ENCODE data around the gene GPC6. TPM values are rescaled to one million over a fixed set of nuclear protein-coding genes. Genes with fewer than 3 reads are reported as not detected.

The GPC6 gene
- total RNA-seq, 1 donor: 77.8 TPM

DNA sequence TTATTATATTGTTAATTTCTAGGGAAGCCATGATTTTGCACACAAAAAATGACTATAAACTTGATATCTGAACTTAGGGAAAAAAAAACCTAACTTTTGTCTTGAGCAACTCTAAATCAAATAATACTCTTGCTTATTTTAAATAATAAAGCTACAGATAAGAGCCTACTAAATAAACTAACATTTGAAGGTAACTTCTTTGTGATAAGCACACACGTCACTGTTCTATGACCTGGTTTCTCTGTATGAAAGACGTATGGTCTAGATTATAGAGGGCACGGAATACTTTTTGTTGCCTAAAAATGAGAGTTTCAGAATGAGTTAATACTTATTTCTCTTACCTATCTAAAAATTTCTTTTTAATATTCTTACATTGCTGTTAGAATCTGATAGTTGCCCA, 649.6 kb downstream of the GPC6 start:
- Histone ChIP-seq H3K79me2 (ENCODE audit: insufficient read depth, low read length) (no peaks in the 10 kb centered on the region), H3K4me1 (ENCODE audit: insufficient read depth, low read length) (peaks cover 4% of the 10 kb centered on the region), H3K4me3 (ENCODE audit: insufficient read depth, low read length) (no peak overlapping the region), H2AFZ (ENCODE audit: low read length) (no peak overlapping the region), H3K27ac (ENCODE audit: low read depth, low read length) (no peak overlapping the region), H3K4me2 (ENCODE audit: insufficient read depth, low read length) (no peak overlapping the region), H3K36me3 (ENCODE audit: insufficient read depth, low read length) (no peaks in the 10 kb centered on the region), H3K9me3 (ENCODE audit: low read depth, low read length) (no peaks in the 10 kb centered on the region), H3K27me3 (ENCODE audit: insufficient read depth, low read length) (no peaks in the 10 kb centered on the region), H4K20me1 (ENCODE audit: insufficient read depth, low read length) (no peaks in the 10 kb centered on the region)
- TF ChIP-seq, protein P1, sequence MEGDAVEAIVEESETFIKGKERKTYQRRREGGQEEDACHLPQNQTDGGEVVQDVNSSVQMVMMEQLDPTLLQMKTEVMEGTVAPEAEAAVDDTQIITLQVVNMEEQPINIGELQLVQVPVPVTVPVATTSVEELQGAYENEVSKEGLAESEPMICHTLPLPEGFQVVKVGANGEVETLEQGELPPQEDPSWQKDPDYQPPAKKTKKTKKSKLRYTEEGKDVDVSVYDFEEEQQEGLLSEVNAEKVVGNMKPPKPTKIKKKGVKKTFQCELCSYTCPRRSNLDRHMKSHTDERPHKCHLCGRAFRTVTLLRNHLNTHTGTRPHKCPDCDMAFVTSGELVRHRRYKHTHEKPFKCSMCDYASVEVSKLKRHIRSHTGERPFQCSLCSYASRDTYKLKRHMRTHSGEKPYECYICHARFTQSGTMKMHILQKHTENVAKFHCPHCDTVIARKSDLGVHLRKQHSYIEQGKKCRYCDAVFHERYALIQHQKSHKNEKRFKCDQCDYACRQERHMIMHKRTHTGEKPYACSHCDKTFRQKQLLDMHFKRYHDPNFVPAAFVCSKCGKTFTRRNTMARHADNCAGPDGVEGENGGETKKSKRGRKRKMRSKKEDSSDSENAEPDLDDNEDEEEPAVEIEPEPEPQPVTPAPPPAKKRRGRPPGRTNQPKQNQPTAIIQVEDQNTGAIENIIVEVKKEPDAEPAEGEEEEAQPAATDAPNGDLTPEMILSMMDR (IDR thresholded peaks at IDR 0.05; ENCODE audit: extremely low read depth, low read depth, low read length): no peak
- DNase-seq (ENCODE audit: insufficient read length, low spot score, missing footprints): no peak

DNA sequence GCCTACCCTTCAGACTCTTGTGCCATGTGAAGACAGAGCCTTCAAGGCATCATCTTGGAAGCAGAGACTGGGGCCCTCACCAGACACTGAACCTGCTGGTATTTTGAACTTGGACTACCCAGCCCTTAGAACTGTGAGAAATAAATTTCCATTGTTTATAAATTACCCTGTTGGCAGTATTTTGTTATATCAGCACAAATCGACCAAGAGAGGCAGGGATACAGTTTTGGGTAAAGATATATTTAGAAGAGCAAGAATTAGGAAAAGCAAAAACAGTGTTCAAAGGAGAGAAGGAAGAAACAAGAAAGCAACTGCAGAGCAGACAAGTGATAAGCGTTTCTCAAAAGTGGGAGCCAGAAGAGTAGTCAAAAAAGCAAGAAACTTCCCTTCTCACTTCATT, 652.1 kb downstream of the GPC6 start:
- Histone ChIP-seq H3K36me3 (ENCODE audit: insufficient read depth, low read length) (no peaks in the 10 kb centered on the region), H3K4me2 (ENCODE audit: insufficient read depth, low read length) (no peak overlapping the region), H2AFZ (ENCODE audit: low read length) (no peak overlapping the region), H3K79me2 (ENCODE audit: insufficient read depth, low read length) (no peaks in the 10 kb centered on the region), H3K27me3 (ENCODE audit: insufficient read depth, low read length) (no peaks in the 10 kb centered on the region), H3K27ac (ENCODE audit: low read depth, low read length) (no peak overlapping the region), H3K4me3 (ENCODE audit: insufficient read depth, low read length) (no peak overlapping the region), H4K20me1 (ENCODE audit: insufficient read depth, low read length) (no peaks in the 10 kb centered on the region), H3K4me1 (ENCODE audit: insufficient read depth, low read length) (peaks cover 4% of the 10 kb centered on the region), H3K9me3 (ENCODE audit: low read depth, low read length) (no peaks in the 10 kb centered on the region)
- no peak for DNase-seq (ENCODE audit: insufficient read length, low spot score, missing footprints)
- TF ChIP-seq, protein P1 (IDR thresholded peaks at IDR 0.05; ENCODE audit: extremely low read depth, low read depth, low read length): no peak

DNA sequence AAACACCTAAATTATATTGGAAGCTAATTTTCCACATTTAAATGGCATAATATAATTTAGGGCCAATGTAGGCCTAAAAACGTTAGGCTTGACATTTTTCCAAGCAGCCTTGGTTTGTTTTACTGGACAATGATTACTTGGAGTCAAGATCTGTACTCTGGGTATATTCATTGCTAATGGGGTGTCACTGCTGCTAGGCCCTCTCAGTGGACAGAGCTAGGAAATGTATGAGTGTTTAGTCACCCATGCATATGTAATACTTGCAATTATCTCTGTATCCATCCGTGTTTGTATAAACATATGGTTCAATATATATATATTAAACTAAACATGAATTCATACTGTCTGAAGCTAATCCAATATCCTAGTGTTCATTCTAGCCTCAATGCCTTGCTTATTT, 654.8 kb downstream of the GPC6 start:
- H3K27ac ChIP-seq (ENCODE audit: low read depth, low read length): no peak overlapping the region
- no peak overlapping the region for H2AFZ ChIP-seq (ENCODE audit: low read length)
- no peak overlapping the region for H3K4me2 ChIP-seq (ENCODE audit: insufficient read depth, low read length)
- no peaks in the 10 kb centered on the region for H3K27me3 ChIP-seq (ENCODE audit: insufficient read depth, low read length)
- H3K36me3 ChIP-seq (ENCODE audit: insufficient read depth, low read length): no peaks in the 10 kb centered on the region
- no peaks in the 10 kb centered on the region for H4K20me1 ChIP-seq (ENCODE audit: insufficient read depth, low read length)
- peak; percentile 21 for DNase-seq (ENCODE audit: insufficient read length, low spot score, missing footprints)
- TF ChIP-seq, protein P1 (IDR thresholded peaks at IDR 0.05; ENCODE audit: extremely low read depth, low read depth, low read length): no peak
- no peaks in the 10 kb centered on the region for H3K9me3 ChIP-seq (ENCODE audit: low read depth, low read length)
- H3K4me3 ChIP-seq (ENCODE audit: insufficient read depth, low read length): no peak overlapping the region
- no peaks in the 10 kb centered on the region for H3K79me2 ChIP-seq (ENCODE audit: insufficient read depth, low read length)
- H3K4me1 ChIP-seq (ENCODE audit: insufficient read depth, low read length): no peaks in the 10 kb centered on the region

DNA sequence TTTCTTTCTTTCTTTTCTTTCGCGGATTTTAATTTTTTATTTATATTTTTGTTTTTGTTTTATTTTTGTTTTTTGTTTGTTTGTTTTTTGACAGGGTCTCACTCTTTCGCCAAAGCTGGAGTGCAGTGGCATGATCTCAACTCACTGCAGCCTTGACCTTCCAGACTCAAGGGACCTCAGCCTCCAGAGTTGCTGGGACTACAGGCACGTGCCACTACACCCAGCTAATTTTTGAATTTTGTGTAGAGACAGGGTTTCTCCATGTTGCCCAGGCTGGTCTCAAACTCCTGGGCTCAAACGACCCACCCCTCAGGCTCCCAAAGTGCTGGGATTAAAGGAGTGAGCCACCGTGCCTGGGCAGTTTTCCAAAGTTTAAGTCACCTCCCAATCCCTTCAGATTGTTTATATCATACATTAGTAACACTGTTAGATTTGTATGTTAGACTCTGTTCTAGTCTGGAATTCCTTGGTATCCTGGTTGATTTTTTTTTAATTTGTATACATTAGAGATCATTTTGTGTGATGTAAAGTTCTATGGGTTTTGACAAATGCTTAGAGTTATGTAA, 655.6 kb downstream of the GPC6 start:
- Histone ChIP-seq H3K4me2 (ENCODE audit: insufficient read depth, low read length) (no peak overlapping the region), H3K36me3 (ENCODE audit: insufficient read depth, low read length) (no peaks in the 10 kb centered on the region), H2AFZ (ENCODE audit: low read length) (peak overlapping the region; percentile 20), H3K79me2 (ENCODE audit: insufficient read depth, low read length) (no peaks in the 10 kb centered on the region), H3K27me3 (ENCODE audit: insufficient read depth, low read length) (no peaks in the 10 kb centered on the region), H3K27ac (ENCODE audit: low read depth, low read length) (no peak overlapping the region), H3K4me1 (ENCODE audit: insufficient read depth, low read length) (no peaks in the 10 kb centered on the region), H4K20me1 (ENCODE audit: insufficient read depth, low read length) (no peaks in the 10 kb centered on the region), H3K4me3 (ENCODE audit: insufficient read depth, low read length) (no peak overlapping the region), H3K9me3 (ENCODE audit: low read depth, low read length) (no peaks in the 10 kb centered on the region)
- no peak for DNase-seq (ENCODE audit: insufficient read length, low spot score, missing footprints)
- TF ChIP-seq, protein P1 (IDR thresholded peaks at IDR 0.05; ENCODE audit: extremely low read depth, low read depth, low read length): no peak

Measured in osteoblast (primary cell).